ENCODE measurements around the gene ETF1.

ETF1 gene

GRCh38 chr5:138542956-138543729, at the start of gene ETF1:
ETF1 (minus strand) TSS chr5:138543236; CDS start chr5:138542918, 318 bp downstream.
- DNase-seq (ENCODE audit: extremely low read depth, low read depth), result peak; percentile 97
- peak within 1 kb of the TSS; percentile 96 for H3K4me3 ChIP-seq (replicated peaks; ENCODE audit: low read depth, low read length)
- no peak for TF ChIP-seq CTCF (IDR thresholded peaks at IDR 0.05; ENCODE audit: low read depth, low read length, missing control alignments)

GRCh38 chr5:138588013-138588788, 45.2 kb upstream of the ETF1 start:
- DNase-seq (ENCODE audit: extremely low read depth, low read depth), result no peak
- no peak for TF ChIP-seq CTCF (IDR thresholded peaks at IDR 0.05; ENCODE audit: low read depth, low read length, missing control alignments)
- H3K4me3 ChIP-seq (replicated peaks; ENCODE audit: low read depth, low read length), result no peak overlapping the region

GRCh38 chr5:138585157-138585556, 42.1 kb upstream of the ETF1 start:
- no peak for TF ChIP-seq CTCF (IDR thresholded peaks at IDR 0.05; ENCODE audit: low read depth, low read length, missing control alignments)
- H3K4me3 ChIP-seq (replicated peaks; ENCODE audit: low read depth, low read length), result no peak overlapping the region
- no peak for DNase-seq (ENCODE audit: extremely low read depth, low read depth)

GRCh38 chr5:138583984-138584637, 41.1 kb upstream of the ETF1 start:
- DNase-seq (ENCODE audit: extremely low read depth, low read depth), result no peak
- H3K4me3 ChIP-seq (replicated peaks; ENCODE audit: low read depth, low read length), result no peak overlapping the region
- TF ChIP-seq CTCF (IDR thresholded peaks at IDR 0.05; ENCODE audit: low read depth, low read length, missing control alignments), result no peak

GRCh38 chr5:138582959-138583358, 39.9 kb upstream of the ETF1 start:
- no peak for TF ChIP-seq CTCF (IDR thresholded peaks at IDR 0.05; ENCODE audit: low read depth, low read length, missing control alignments)
- no peak overlapping the region for H3K4me3 ChIP-seq (replicated peaks; ENCODE audit: low read depth, low read length)
- no peak for DNase-seq (ENCODE audit: extremely low read depth, low read depth)

- DNase-seq (ENCODE audit: extremely low read depth, low read depth), result no peak
- TF ChIP-seq CTCF (IDR thresholded peaks at IDR 0.05; ENCODE audit: low read depth, low read length, missing control alignments), result no peak
- H3K4me3 ChIP-seq (replicated peaks; ENCODE audit: low read depth, low read length), result no peak overlapping the region
Observed at GRCh38 chr5:138580777-138581176, 37.7 kb upstream of the ETF1 start.

All from HFF-Myc (cell line).